HG03457 (cell line): ENCODE data around the gene EEFSEC.

Source experiments
- ATAC-seq: cut with Tn5 transposase; IDR thresholded peaks from one replicate; pipeline ENCODE4 v1.9.1; 2021; ENCODE audit warnings: moderate number of reproducible peaks; ENCODE audit not compliant: unreplicated experiment

The EEFSEC gene

GRCh38 chr3:128239304-128239703 lies 86.0 kb downstream of the EEFSEC start:
- no peak for ATAC-seq

- ATAC-seq = no peak
Measured at GRCh38 chr3:128240232-128240631, 87.0 kb downstream of the EEFSEC start.

GRCh38 chr3:128241741-128242140 lies 88.5 kb downstream of the EEFSEC start:
- no peak for ATAC-seq

GRCh38 chr3:128242818-128243601 lies 89.7 kb downstream of the EEFSEC start:
- ATAC-seq = no peak

GRCh38 chr3:128243602-128244504 lies 90.6 kb downstream of the EEFSEC start:
- ATAC-seq = no peak

- ATAC-seq = no peak
Measured at GRCh38 chr3:128245460-128245859, 92.2 kb downstream of the EEFSEC start.

- no peak for ATAC-seq
Measured at GRCh38 chr3:128247666-128248409, 94.6 kb downstream of the EEFSEC start.

GRCh38 chr3:128252083-128252482 lies 98.8 kb downstream of the EEFSEC start:
- ATAC-seq = no peak

- ATAC-seq = no peak
Measured at GRCh38 chr3:128253150-128253549, 99.9 kb downstream of the EEFSEC start.

- ATAC-seq = no peak
Measured at GRCh38 chr3:128254066-128254590, 100.8 kb downstream of the EEFSEC start.

GRCh38 chr3:128254967-128255366 lies 101.7 kb downstream of the EEFSEC start:
- no peak for ATAC-seq

- ATAC-seq = no peak
Measured at GRCh38 chr3:128256131-128256530, 102.8 kb downstream of the EEFSEC start.

- no peak for ATAC-seq
Measured at GRCh38 chr3:128257632-128258031, 104.4 kb downstream of the EEFSEC start.

- ATAC-seq = no peak
Measured at GRCh38 chr3:128260275-128260674, 107.0 kb downstream of the EEFSEC start.

- ATAC-seq = no peak
Measured at GRCh38 chr3:128262457-128262856, 109.2 kb downstream of the EEFSEC start.

- ATAC-seq = no peak
Measured at GRCh38 chr3:128263118-128263517, 109.8 kb downstream of the EEFSEC start.

GRCh38 chr3:128263946-128264345 lies 110.7 kb downstream of the EEFSEC start:
- ATAC-seq = no peak

GRCh38 chr3:128266453-128266852 lies 113.2 kb downstream of the EEFSEC start:
- no peak for ATAC-seq

GRCh38 chr3:128267541-128267940 lies 114.3 kb downstream of the EEFSEC start:
- ATAC-seq = no peak

GRCh38 chr3:128269006-128269775 lies 115.9 kb downstream of the EEFSEC start:
- ATAC-seq = no peak
